Forelimb muscle (tissue), 1 donor: Measurements from ENCODE around the gene DCTPP1. TPM values are rescaled to one million over a fixed set of nuclear protein-coding genes. Genes with fewer than 3 reads are reported as not detected.
"Not testable (repeated sequence)": the region's sequence is repeated elsewhere in the genome, so short reads cannot be mapped to it uniquely, and the experiment has no call there.

Source experiments
- DNase-seq: peaks from one replicate; pipeline ENCODE4 v3.0.0-alpha.2; 2013; ENCODE audit warnings: low read depth
- polyA plus RNA-seq: library from polyadenylated mRNA; unstranded; fragments of 120-200 nt; gene quantifications from one replicate; pipeline ENCODE4 v1.2.1, GENCODE V29; 2013; ENCODE audit not compliant: insufficient read length

The DCTPP1 gene
- polyA plus RNA-seq, 1 donor: 23.6 TPM

DNA sequence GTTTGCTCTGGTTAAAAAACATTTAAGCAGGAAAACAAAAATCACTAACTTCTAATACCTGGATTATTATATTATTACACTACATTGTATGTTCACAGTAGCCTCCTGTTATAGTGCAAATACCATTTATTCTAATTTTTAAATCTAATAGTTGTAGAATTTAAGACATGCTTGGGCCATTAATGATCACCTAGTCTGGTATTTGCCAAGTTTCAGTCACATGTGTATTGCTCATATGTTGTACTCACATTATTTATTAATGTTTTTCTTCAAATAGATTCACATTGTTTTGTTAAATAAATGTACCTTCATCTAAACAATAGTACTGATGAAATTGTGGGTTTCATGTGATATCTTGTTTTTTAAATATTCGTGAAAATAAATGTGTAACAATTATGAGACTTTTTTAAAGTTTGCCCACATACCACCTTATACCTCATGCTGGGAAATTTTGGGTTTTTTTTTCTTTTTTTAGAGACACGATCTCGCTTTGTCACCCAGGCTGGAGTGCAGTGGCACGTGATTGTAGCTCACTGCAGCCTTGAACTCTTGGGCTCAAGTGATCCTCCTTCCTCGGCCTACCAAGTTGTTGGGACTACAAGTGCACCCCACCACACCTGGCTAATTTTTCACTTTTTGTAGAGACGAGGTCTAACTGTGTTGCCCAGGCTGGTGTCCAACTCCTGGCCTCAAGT is 16.6 kb downstream of the DCTPP1 start:
- DNase-seq: no peak

GRCh38 chr16:30409125-30410060 is 20.4 kb downstream of the DCTPP1 start:
- DNase-seq: peak; percentile 56

- DNase-seq: no peak
Observed at GRCh38 chr16:30407804-30408534, 21.9 kb downstream of the DCTPP1 start.

DNA sequence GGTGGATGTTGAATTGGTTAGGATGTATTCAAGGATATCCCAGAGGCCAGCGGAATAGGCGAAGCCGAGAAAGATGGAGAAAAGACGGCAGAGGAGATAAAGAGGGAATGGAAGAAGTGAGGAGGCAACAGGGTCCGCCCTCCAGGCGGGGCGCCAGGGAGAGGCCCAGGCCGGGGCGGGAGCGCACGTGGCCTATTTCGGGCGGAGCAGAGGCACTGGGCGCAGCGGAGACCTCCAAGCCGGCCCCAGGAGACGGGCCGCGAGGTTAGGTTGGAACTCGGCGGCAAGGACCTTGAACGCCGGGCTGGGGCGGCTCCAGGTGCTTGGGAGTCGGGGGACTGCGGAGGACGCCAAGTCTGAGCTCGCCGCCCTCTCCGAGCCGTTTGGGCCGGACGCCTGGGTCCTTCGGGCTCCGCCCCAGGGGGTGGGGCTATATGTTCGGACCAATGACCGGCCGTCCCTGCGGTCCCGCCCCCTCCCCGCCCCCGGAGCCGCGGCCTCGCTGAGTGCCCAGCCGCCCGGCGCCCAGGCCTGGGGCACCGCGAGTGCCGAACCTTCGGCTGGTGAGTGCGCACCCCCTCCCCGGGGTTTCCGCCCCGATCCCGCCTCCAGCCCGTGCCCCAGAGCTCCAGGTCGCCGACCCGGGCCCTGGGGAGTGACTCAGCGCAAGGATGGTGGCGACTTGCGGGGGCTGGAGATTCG is 22.6 kb downstream of the DCTPP1 start, which contains the start of gene ZNF771:
Gene ZNF771, plus strand, starts transcription at position 505 of the 702 bp plus-strand sequence. CDS start 448 bp downstream, outside the sequence.
- DNase-seq: peak; percentile 73

- no peak for DNase-seq
Observed at GRCh38 chr16:30406795-30407101, 23.1 kb downstream of the DCTPP1 start.

- DNase-seq: no peak
Observed at GRCh38 chr16:30401768-30402425, 27.9 kb downstream of the DCTPP1 start.

DNA sequence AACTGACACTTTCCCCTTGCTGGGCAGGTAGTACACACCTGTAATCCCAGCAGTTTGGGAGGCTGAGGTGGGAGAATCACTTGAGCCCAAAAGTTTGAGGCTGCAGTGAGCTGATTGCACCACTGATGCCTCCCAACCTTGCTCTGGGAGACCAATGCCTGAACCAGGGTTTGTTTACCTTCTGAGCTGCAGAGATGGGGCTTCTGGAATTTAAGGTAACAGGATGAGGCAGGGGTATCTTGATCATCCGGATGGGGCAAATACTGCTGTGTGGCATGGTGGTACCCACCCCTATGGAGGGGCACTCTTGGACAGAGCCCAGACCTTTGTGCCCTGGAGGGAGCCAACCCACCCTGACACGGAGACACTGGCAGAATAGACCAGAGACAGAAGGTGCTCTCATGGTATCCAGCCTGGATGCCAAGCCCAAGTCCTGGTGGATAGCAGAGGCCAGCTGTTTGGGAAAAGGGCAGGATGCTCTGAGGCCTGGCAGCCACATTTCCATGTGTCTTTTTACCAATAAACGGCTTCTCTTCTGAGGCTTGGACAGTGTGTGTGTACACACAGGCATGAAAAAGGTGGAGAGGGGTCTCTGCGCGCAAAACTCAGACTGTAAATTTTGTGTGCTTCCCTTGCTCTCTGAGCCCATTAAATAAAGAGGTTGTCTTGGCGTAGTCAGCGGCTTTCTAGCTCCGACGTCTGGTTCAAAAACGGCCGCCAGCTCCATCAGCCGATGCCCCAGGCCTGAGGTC is 30.2 kb downstream of the DCTPP1 start:
- DNase-seq: no peak

- DNase-seq: no peak
Observed at GRCh38 chr16:30398661-30399434, 31.0 kb downstream of the DCTPP1 start.

GRCh38 chr16:30397776-30398660 is 31.8 kb downstream of the DCTPP1 start:
- DNase-seq: no peak

DNA sequence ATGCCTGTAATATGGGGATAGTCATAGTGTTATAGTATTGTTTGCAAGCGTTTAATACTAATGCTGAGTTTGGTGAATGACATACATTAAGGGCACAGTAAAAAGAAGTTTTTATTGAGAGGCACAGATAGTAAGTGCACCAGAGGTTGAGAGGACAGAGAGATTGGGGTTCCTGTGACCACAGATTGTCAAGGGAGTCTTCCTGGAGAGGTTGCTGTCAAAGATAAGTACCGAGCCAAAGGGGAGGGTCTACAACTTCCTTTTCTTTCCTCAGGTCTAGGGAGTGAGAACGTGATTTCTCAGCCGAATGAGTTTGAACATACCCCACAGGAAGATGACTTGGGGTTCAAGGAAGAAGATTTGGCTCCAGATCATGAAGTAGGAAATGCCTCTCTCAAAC is 32.8 kb downstream of the DCTPP1 start:
- DNase-seq: no peak

DNA sequence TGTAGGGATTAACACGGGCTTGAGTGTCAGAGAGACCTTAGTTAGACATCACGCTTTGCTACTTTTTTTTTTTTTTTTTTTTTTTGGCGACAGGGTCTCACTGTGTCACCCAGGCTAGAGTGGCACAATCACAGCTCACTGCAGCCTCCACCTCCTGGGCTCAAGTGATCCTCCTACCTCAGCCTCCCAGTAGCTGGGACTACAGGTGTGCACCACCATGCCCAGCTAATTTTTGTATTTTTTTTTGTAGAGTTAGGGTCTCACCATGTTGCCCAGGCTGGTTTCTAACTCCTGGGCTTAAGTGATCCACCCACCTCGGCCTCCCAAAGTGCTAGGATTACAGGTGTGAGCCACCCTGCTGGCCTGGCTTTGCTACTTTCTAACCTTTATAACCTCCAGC is 33.2 kb downstream of the DCTPP1 start:
- DNase-seq: not testable (repeated sequence)

GRCh38 chr16:30395992-30396585 is 33.7 kb downstream of the DCTPP1 start:
- DNase-seq: no peak

DNA sequence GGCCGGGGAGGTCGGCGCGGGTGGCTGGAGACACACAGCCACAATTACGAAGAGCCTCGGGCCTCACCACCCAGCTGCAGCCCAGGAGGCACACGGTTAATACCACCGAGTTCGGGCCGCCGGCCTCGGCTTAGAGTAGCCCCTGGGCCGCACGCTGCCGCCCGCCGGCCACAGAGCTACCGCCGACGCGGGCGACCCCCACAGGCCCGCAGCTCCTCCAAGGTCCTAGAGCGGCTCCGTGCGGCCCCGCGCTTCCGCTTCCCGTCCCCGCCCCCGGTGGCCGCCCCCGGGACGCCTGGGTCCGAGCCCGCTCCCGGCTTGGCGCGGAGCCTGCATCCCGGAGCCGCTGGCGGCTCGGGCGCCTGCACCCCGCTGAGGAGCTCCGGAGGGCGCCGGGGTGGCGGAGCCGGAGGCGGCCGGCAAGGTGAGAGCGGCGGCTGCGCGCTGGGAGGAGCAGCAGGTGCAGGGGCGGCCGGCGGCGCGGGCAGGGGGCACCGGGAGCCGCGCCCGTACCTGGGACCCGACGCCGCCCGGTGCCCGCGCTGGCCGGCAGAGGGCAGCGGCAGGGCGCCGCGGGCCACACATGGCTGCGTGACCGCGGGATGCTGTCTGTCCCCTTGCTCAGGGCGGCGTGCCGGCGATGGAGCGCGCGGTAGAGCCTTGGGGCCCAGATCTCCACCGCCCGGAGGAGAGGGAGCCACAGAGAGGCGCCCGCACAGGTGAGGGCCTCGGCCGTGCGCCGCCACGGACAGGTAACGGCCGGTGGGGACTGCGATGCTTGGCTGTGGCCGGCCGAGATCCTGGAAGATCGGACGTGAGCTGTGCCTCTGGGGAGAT is 34.5 kb downstream of the DCTPP1 start, which contains the start of gene ZNF48:
Gene ZNF48, plus strand, starts transcription at position 266 of the 837 bp plus-strand sequence. Its CDS starts 375 bp downstream, at position 641.
- DNase-seq: peak; percentile 84

GRCh38 chr16:30394592-30395154 is 35.2 kb downstream of the DCTPP1 start:
- DNase-seq: no peak

DNA sequence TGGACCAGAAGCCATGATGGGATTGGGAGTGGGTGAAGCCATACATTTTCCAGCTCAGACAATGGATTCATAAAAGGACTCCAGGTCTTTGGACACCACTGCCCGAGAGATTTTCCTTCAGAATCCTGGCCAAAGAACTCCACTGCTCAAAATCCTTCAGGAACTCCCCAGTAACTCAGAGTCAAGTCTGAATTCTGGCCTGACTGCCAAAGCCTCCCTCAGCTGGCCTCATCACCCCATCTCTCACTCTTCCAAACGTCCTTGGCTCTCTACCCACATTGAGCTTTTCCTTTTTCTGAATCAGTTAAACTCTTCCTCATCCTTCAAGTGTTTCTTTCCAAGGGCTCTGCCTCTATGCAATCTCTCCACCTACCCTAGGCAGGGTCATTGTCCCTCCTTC is 46.3 kb downstream of the DCTPP1 start:
- DNase-seq: peak; percentile 66

DNA sequence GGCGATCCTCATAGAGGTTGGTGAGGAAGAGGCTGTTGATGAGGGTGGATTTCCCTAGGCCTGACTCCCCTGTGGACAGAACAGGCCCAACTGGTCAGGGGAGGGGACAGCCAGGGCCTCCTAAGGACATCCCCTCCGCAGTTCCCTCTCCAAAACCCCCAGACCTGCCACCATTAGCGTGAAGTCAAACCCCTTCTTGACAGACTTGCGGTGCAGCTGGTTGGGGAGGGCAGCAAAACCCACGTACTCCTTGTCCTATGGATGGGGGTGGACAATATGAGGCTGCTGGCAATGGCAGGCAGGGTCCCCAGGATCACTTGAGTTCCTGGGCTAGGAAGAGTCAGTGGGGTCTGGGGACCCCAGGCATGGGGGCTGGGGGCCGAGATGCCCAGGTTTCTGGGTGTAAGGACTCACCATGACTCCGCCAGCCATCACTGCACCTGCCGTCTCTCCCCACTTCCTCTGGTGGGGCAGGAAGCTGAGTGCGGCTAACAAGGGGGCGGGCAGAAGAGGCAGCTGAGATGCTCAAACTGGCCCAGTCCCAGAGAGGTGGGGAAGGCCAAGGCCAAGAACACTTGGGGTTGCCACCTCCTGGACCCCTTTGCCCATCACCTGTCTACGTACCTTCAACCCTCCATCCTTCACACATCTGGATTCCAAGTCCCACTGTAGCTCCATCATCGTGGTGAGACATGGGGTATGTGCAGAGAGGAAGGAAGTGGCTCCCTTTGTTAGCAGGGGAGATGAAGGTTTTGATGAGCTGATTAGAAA is 47.5 kb downstream of the DCTPP1 start, which contains the start of gene SEPTIN1:
Gene SEPTIN1, minus strand, starts transcription at position 451 of the 771 bp plus-strand sequence. Its CDS starts 19 bp downstream, at position 432.
- DNase-seq: no peak
